ENCODE measurements around the gene AGBL5.

Gene AGBL5

GRCh38 chr2:27076323-27076722 lies 24.9 kb downstream of the AGBL5 start:
- Histone ChIP-seq H4K20me1 (ENCODE audit: insufficient read depth, low read length) (no peaks in the 10 kb centered on the region), H3K9me2 (replicated peaks; ENCODE audit: insufficient read depth, low read length) (no peaks in the 10 kb centered on the region), H2AFZ (ENCODE audit: low read length) (no peak overlapping the region), H3K36me3 (replicated peaks; ENCODE audit: insufficient read depth, low read length) (no peaks in the 10 kb centered on the region), H3K27ac (ENCODE audit: low read length) (peak overlapping the region; percentile 63; the same call in 1 of the 2 replicates), H3K4me2 (ENCODE audit: low read depth, low read length) (no peak overlapping the region), H3K27me3 (replicated peaks; ENCODE audit: insufficient read depth, low read length) (no peaks in the 10 kb centered on the region), H3K9me3 (replicated peaks; ENCODE audit: insufficient read depth, low read length) (no peaks in the 10 kb centered on the region), H3K4me1 (ENCODE audit: low read length) (peaks cover 55% of the 10 kb centered on the region), H3K9ac (ENCODE audit: low read length) (no peak overlapping the region), H3K4me3 (ENCODE audit: low read length) (no peak overlapping the region), H3F3A (ENCODE audit: insufficient read depth, low read length) (peaks cover 25% of the 10 kb centered on the region), H3K79me2 (ENCODE audit: low read length) (peaks cover 20% of the 10 kb centered on the region)
- DNase-seq: no peak
- TF ChIP-seq EZH2 (optimal IDR thresholded peaks at IDR 0.05; ENCODE audit: low read depth, low read length) (no peak), EZH2phosphoT487 (IDR thresholded peaks at IDR 0.05; ENCODE audit: low read length) (no peak), CTCF (IDR thresholded peaks at IDR 0.05; ENCODE audit: low read length) (no peak)

GRCh38 chr2:27077231-27077630 lies 25.8 kb downstream of the AGBL5 start:
- TF ChIP-seq CTCF (IDR thresholded peaks at IDR 0.05; ENCODE audit: low read length): no peak
- no peak for TF ChIP-seq EZH2 (optimal IDR thresholded peaks at IDR 0.05; ENCODE audit: low read depth, low read length)
- TF ChIP-seq EZH2phosphoT487 (IDR thresholded peaks at IDR 0.05; ENCODE audit: low read length): no peak
- no peaks in the 10 kb centered on the region for H3K9me3 ChIP-seq (replicated peaks; ENCODE audit: insufficient read depth, low read length)
- peak overlapping the region; percentile 17; the same call in 1 of the 2 replicates for H3K4me3 ChIP-seq (ENCODE audit: low read length)
- H3K79me2 ChIP-seq (ENCODE audit: low read length): peaks cover 23% of the 10 kb centered on the region
- H2AFZ ChIP-seq (ENCODE audit: low read length): peak overlapping the region; percentile 44
- H3K4me2 ChIP-seq (ENCODE audit: low read depth, low read length): peak overlapping the region; percentile 51
- DNase-seq: peak; percentile 76
- no peaks in the 10 kb centered on the region for H3K27me3 ChIP-seq (replicated peaks; ENCODE audit: insufficient read depth, low read length)
- H3F3A ChIP-seq (ENCODE audit: insufficient read depth, low read length): peaks cover 29% of the 10 kb centered on the region
- peak overlapping the region; percentile 24 for H3K9ac ChIP-seq (ENCODE audit: low read length)
- no peaks in the 10 kb centered on the region for H3K36me3 ChIP-seq (replicated peaks; ENCODE audit: insufficient read depth, low read length)
- peak overlapping the region; percentile 63; the same call in 1 of the 2 replicates for H3K27ac ChIP-seq (ENCODE audit: low read length)
- H4K20me1 ChIP-seq (ENCODE audit: insufficient read depth, low read length): no peaks in the 10 kb centered on the region
- peaks cover 62% of the 10 kb centered on the region for H3K4me1 ChIP-seq (ENCODE audit: low read length)
- H3K9me2 ChIP-seq (replicated peaks; ENCODE audit: insufficient read depth, low read length): no peaks in the 10 kb centered on the region

- Histone ChIP-seq H2AFZ (ENCODE audit: low read length) (peak within 1 kb of the TSS; percentile 44), H3K79me2 (ENCODE audit: low read length) (peaks cover 23% of the 10 kb centered on the region), H3K27ac (ENCODE audit: low read length) (peak within 1 kb of the TSS; percentile 63; the same call in 1 of the 2 replicates), H3K4me3 (ENCODE audit: low read length) (peak within 1 kb of the TSS; percentile 57), H3K4me1 (ENCODE audit: low read length) (peaks cover 60% of the 10 kb centered on the region), H3F3A (ENCODE audit: insufficient read depth, low read length) (peaks cover 29% of the 10 kb centered on the region), H3K9ac (ENCODE audit: low read length) (peak within 1 kb of the TSS; percentile 60), H3K9me2 (replicated peaks; ENCODE audit: insufficient read depth, low read length) (no peaks in the 10 kb centered on the region), H3K27me3 (replicated peaks; ENCODE audit: insufficient read depth, low read length) (no peaks in the 10 kb centered on the region), H3K36me3 (replicated peaks; ENCODE audit: insufficient read depth, low read length) (no peaks in the 10 kb centered on the region), H4K20me1 (ENCODE audit: insufficient read depth, low read length) (no peaks in the 10 kb centered on the region), H3K4me2 (ENCODE audit: low read depth, low read length) (peak within 1 kb of the TSS; percentile 51), H3K9me3 (replicated peaks; ENCODE audit: insufficient read depth, low read length) (no peaks in the 10 kb centered on the region)
- no peak for DNase-seq
- TF ChIP-seq EZH2 (optimal IDR thresholded peaks at IDR 0.05; ENCODE audit: low read depth, low read length): no peak
These were observed 27.1 kb downstream of the AGBL5 start, which contains the start of gene EMILIN1 for GRCh38 chr2:27078267-27079194. Gene EMILIN1, plus strand, starts transcription at chr2:27078615. Its CDS starts 451 bp downstream, at chr2:27079066.

Measured in MM.1S (cell line).